ENCODE results near the gene SH3TC2. TPM values are rescaled to one million over a fixed set of nuclear protein-coding genes. Genes with fewer than 3 reads are reported as not detected.

The SH3TC2 gene
- polyA plus RNA-seq, 1 donor (not counting 4 experiments of a cell fraction or from before 2014, with no cell fraction given), result 19.0 TPM

DNA sequence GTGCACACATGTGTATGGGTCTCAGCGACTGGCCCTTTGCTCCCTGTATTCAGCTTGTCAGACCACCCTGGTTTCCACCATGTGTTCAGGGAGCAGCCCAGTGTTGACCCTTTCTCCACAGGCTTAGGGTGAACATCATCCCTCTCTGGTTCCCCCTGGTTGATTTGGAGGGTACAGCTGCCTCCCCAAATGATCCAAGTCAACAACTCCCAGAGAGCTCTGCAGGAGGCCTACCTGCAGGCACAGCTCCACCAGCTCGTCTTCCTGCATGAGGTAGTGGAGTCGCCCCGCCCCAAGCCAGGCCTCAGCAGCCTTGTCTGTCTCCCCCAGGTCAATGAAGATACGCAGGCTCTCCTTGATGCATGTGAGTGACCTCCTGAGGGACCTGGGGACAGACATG is 50.5 kb downstream of the SH3TC2 start:
- H3K4me3 ChIP-seq (ENCODE audit: control insufficient read depth in 2 of 3, extremely low read depth in 1 of 3, insufficient read depth in 2 of 3, low read depth in 1 of 3, low read length in 3 of 3), result no peak overlapping the region
- no peaks in the 10 kb centered on the region for H3K79me2 ChIP-seq (ENCODE audit: control insufficient read depth, insufficient read depth, low read length)
- H3K4me1 ChIP-seq (ENCODE audit: control insufficient read depth, extremely low read depth, insufficient read depth, low read length), result peaks cover 10% of the 10 kb centered on the region
- no peak overlapping the region for H3K9ac ChIP-seq (ENCODE audit: control insufficient read depth, extremely low read depth, insufficient read depth, low read length)
- dilution Hi-C loops (cut with MboI; ENCODE audit: extremely low pct_ligation_motif_present, low sequenced_read_pairs), result no loop called here
- H3K36me3 ChIP-seq (ENCODE audit: control insufficient read depth in 2 of 2, extremely low read depth in 1 of 2, insufficient read depth in 2 of 2, low read length in 2 of 2), result peaks cover 3 to 12% of the 10 kb centered on the region in 2 experiments
- no peaks in the 10 kb centered on the region for H4K20me1 ChIP-seq (ENCODE audit: control insufficient read depth, extremely low read depth, insufficient read depth, low read length)
- FAIRE-seq (no peak), DNase-seq (ENCODE audit: low read depth, low spot score) (no peak)
- H3K9me3 ChIP-seq (ENCODE audit: control insufficient read depth, low read depth, low read length), result no peaks in the 10 kb centered on the region
- TF ChIP-seq, protein P1, sequence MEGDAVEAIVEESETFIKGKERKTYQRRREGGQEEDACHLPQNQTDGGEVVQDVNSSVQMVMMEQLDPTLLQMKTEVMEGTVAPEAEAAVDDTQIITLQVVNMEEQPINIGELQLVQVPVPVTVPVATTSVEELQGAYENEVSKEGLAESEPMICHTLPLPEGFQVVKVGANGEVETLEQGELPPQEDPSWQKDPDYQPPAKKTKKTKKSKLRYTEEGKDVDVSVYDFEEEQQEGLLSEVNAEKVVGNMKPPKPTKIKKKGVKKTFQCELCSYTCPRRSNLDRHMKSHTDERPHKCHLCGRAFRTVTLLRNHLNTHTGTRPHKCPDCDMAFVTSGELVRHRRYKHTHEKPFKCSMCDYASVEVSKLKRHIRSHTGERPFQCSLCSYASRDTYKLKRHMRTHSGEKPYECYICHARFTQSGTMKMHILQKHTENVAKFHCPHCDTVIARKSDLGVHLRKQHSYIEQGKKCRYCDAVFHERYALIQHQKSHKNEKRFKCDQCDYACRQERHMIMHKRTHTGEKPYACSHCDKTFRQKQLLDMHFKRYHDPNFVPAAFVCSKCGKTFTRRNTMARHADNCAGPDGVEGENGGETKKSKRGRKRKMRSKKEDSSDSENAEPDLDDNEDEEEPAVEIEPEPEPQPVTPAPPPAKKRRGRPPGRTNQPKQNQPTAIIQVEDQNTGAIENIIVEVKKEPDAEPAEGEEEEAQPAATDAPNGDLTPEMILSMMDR (optimal IDR thresholded peaks at IDR 0.05 in 1 of 3, IDR thresholded peaks at IDR 0.05 in 1 of 3, conservative IDR thresholded peaks at IDR 0.05 in 1 of 3; ENCODE audit: extremely low read depth in 1 of 3, insufficient read depth in 2 of 3, low read length in 3 of 3), result no peak
- no peak for TF ChIP-seq EZH2 (IDR thresholded peaks at IDR 0.05; ENCODE audit: low read length)
- H3K9me1 ChIP-seq (ENCODE audit: control insufficient read depth, extremely low read depth, insufficient read depth, low read length), result no peaks in the 10 kb centered on the region
- H2AFZ ChIP-seq (ENCODE audit: control insufficient read depth, low read length), result no peak overlapping the region
- H3K27ac ChIP-seq (ENCODE audit: control insufficient read depth, insufficient read depth, low read length), result no peak overlapping the region
- no peaks in the 10 kb centered on the region for H3K27me3 ChIP-seq (ENCODE audit: control insufficient read depth, extremely low read depth, insufficient read depth, low read length)
- no peak overlapping the region for H3K4me2 ChIP-seq (ENCODE audit: control insufficient read depth, extremely low read depth, insufficient read depth, low read depth, low read length)

DNA sequence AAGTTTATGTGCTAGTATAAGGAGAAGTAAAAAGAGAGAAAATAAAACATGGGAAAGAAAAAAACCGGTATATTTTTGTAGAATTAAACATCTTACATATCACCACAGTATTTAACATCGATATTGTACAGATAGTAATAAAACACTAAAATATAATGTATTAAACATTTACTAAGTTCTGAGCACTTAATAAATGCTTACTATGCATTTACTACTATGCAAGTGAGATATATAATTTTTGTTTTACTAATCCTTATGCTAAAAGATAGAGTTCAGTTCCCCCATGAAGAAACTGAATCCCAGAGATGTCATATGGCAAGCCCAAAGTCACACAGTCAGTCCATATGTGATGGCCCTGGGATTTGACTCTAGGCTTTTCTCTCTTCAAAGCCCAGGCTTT is 51.1 kb downstream of the SH3TC2 start:
- H3K36me3 ChIP-seq (ENCODE audit: control insufficient read depth in 2 of 2, extremely low read depth in 1 of 2, insufficient read depth in 2 of 2, low read length in 2 of 2), result peaks cover 6 to 14% of the 10 kb centered on the region in 2 experiments
- H3K9me1 ChIP-seq (ENCODE audit: control insufficient read depth, extremely low read depth, insufficient read depth, low read length), result no peaks in the 10 kb centered on the region
- no peak overlapping the region for H3K4me3 ChIP-seq (ENCODE audit: control insufficient read depth in 2 of 3, extremely low read depth in 1 of 3, insufficient read depth in 2 of 3, low read depth in 1 of 3, low read length in 3 of 3)
- no peaks in the 10 kb centered on the region for H3K79me2 ChIP-seq (ENCODE audit: control insufficient read depth, insufficient read depth, low read length)
- FAIRE-seq (no peak), DNase-seq (ENCODE audit: low read depth, low spot score) (no peak)
- no peaks in the 10 kb centered on the region for H3K9me3 ChIP-seq (ENCODE audit: control insufficient read depth, low read depth, low read length)
- no peak overlapping the region for H3K9ac ChIP-seq (ENCODE audit: control insufficient read depth, extremely low read depth, insufficient read depth, low read length)
- H3K4me2 ChIP-seq (ENCODE audit: control insufficient read depth, extremely low read depth, insufficient read depth, low read depth, low read length), result no peak overlapping the region
- TF ChIP-seq EZH2 (IDR thresholded peaks at IDR 0.05; ENCODE audit: low read length), result no peak
- TF ChIP-seq, protein P1 (optimal IDR thresholded peaks at IDR 0.05 in 1 of 3, IDR thresholded peaks at IDR 0.05 in 1 of 3, conservative IDR thresholded peaks at IDR 0.05 in 1 of 3; ENCODE audit: extremely low read depth in 1 of 3, insufficient read depth in 2 of 3, low read length in 3 of 3), result no peak
- no peak overlapping the region for H2AFZ ChIP-seq (ENCODE audit: control insufficient read depth, low read length)
- H4K20me1 ChIP-seq (ENCODE audit: control insufficient read depth, extremely low read depth, insufficient read depth, low read length), result no peaks in the 10 kb centered on the region
- H3K27me3 ChIP-seq (ENCODE audit: control insufficient read depth, extremely low read depth, insufficient read depth, low read length), result no peaks in the 10 kb centered on the region
- peaks cover 10% of the 10 kb centered on the region for H3K4me1 ChIP-seq (ENCODE audit: control insufficient read depth, extremely low read depth, insufficient read depth, low read length)
- no peak overlapping the region for H3K27ac ChIP-seq (ENCODE audit: control insufficient read depth, insufficient read depth, low read length)
- dilution Hi-C loops (cut with MboI; ENCODE audit: extremely low pct_ligation_motif_present, low sequenced_read_pairs), result no loop called here

All from keratinocyte (primary cell).